ENCODE measurements around the gene DRD1.
"Not testable (repeated sequence)": the region's sequence is repeated elsewhere in the genome, so short reads cannot be mapped to it uniquely, and the experiment has no call there.

Gene DRD1

DNA sequence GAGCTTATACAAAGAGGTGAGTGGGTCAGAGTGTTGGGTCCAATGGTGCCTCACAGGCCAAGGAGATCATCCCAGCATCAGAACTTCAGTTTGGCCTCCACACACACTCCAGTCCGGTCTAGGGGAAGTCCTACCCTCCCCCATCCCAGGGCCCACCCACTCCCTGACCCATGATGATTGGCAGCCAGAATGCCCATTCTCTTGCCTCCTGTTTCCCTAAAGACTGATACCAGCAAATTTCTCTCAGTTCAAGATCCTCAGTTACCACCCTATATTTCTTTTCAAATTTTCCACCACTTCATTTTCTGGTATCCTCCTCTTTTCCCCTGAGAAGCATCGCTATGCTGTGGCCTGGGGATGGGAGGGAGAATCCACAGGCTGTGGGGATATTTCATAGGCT lies 21.9 kb downstream of the DRD1 start:
- DNase-seq: no peak

- no peak for DNase-seq
Observed at GRCh38 chr5:175420383-175420782, 23.6 kb downstream of the DRD1 start.

GRCh38 chr5:175418251-175418650 lies 25.7 kb downstream of the DRD1 start:
- no peak for DNase-seq

- no peak for DNase-seq
Observed at GRCh38 chr5:175417384-175417783, 26.6 kb downstream of the DRD1 start.

GRCh38 chr5:175415303-175415702 lies 28.7 kb downstream of the DRD1 start:
- DNase-seq: no peak

- DNase-seq: no peak
Observed at GRCh38 chr5:175410926-175411325, 33.1 kb downstream of the DRD1 start.

- no peak for DNase-seq
Observed at GRCh38 chr5:175406300-175406699, 37.7 kb downstream of the DRD1 start.

- not testable (repeated sequence) for DNase-seq
Observed at GRCh38 chr5:175397590-175398297, 46.2 kb downstream of the DRD1 start.

DNA sequence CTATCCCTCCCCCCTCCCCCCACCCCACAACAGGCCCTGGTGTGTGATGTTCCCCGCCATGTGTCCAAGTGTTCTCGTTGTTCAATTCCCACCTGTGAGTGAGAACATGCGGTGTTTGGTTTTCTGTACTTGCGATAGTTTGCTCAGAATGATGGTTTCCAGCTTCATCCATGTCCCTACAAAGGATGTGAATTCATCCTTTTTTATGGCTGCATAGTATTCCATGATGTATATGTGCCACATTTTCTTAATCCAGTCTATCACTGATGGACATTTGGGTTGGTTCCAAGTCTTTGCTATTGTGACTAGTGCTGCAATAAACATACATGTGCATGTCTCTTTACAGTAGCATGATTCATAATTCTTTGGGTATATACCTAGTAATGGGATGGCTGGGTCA lies 48.6 kb downstream of the DRD1 start:
- DNase-seq: not testable (repeated sequence)

DNA sequence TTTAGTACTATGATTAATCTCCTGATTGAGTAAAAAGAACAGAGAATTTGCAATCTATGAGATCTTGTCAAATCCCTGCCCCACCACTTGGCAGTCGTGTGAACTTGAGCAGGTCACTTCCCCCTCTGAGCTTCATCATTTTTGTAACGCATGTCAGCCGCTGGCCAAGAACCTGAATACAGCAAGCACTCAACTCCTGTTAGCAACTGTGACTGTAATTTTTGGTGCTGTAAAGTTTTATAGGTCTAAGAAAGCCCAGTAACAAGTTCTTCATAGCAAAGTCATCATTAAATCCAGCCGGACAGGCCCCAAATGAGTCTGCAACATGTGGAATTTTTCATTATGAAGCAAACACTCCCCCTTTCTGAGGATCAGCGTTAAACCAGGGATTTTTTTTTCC lies 49.4 kb downstream of the DRD1 start:
- DNase-seq: no peak

GRCh38 chr5:175393897-175394296 lies 50.1 kb downstream of the DRD1 start:
- DNase-seq: peak; percentile 60

GRCh38 chr5:175392236-175392635 lies 51.7 kb downstream of the DRD1 start:
- DNase-seq: no peak

GRCh38 chr5:175390352-175391083 lies 53.5 kb downstream of the DRD1 start:
- no peak for DNase-seq
